NCI-H2196 treated with DMSO at 0.1 percent for 48 hours (cell line): Measurements from ENCODE around the gene TRPM1.

Experiments
- DNase-seq: peaks from one replicate; lab custom pipeline; 2025; ENCODE audit not compliant: unreplicated experiment; lab: John Stamatoyannopoulos, UW

The TRPM1 gene

GRCh38 chr15:31021067-31021665 lies 80.4 kb downstream of the TRPM1 start:
- no peak for DNase-seq

GRCh38 chr15:31020542-31020941 lies 81.0 kb downstream of the TRPM1 start:
- no peak for DNase-seq

- no peak for DNase-seq
These were observed 81.5 kb downstream of the TRPM1 start for GRCh38 chr15:31019986-31020385.

- DNase-seq: no peak
These were observed 84.2 kb downstream of the TRPM1 start for GRCh38 chr15:31017311-31017710.

GRCh38 chr15:31016446-31016915 lies 85.0 kb downstream of the TRPM1 start:
- DNase-seq: no peak

- DNase-seq: no peak
These were observed 87.0 kb downstream of the TRPM1 start for GRCh38 chr15:31014608-31014925.

- no peak for DNase-seq
These were observed 87.5 kb downstream of the TRPM1 start for GRCh38 chr15:31013863-31014607.

GRCh38 chr15:31012455-31012854 lies 89.1 kb downstream of the TRPM1 start:
- DNase-seq: no peak

GRCh38 chr15:31010036-31010435 lies 91.5 kb downstream of the TRPM1 start:
- no peak for DNase-seq

GRCh38 chr15:31005660-31006059 lies 95.9 kb downstream of the TRPM1 start:
- no peak for DNase-seq

GRCh38 chr15:31004220-31004733 lies 97.2 kb downstream of the TRPM1 start:
- DNase-seq: no peak

- DNase-seq: no peak
These were observed 99.8 kb downstream of the TRPM1 start for GRCh38 chr15:31001702-31002101.

GRCh38 chr15:30999729-31000128 lies 101.8 kb downstream of the TRPM1 start:
- DNase-seq: no peak

GRCh38 chr15:30997270-30997669 lies 104.3 kb downstream of the TRPM1 start:
- no peak for DNase-seq

- DNase-seq: no peak
These were observed 109.2 kb downstream of the TRPM1 start for GRCh38 chr15:30992249-30992864.

GRCh38 chr15:30991255-30992235 lies 110.0 kb downstream of the TRPM1 start, which contains the start of gene MTMR10:
MTMR10 (minus strand) TSS chr15:30991628; CDS start chr15:30991506, 122 bp downstream.
- DNase-seq: peak; percentile 17

GRCh38 chr15:30990446-30991254 lies 110.9 kb downstream of the TRPM1 start:
- no peak for DNase-seq

- no peak for DNase-seq
These were observed 111.5 kb downstream of the TRPM1 start for GRCh38 chr15:30990036-30990435.

- DNase-seq: no peak
These were observed 116.4 kb downstream of the TRPM1 start for GRCh38 chr15:30985081-30985531.

GRCh38 chr15:30984542-30984941 lies 117.0 kb downstream of the TRPM1 start:
- DNase-seq: no peak
